Transverse colon (tissue), 4 donors: ENCODE data around the gene SORCS3. TPM values are rescaled to one million over a fixed set of nuclear protein-coding genes. Genes with fewer than 3 reads are reported as not detected.

ENCODE experiments used
- DNase-seq: peaks from one replicate; pipeline ENCODE4 v3.0.0-alpha.2; 2019
- H3K27ac ChIP-seq, 4 donors: fragments of 200-600 bp; sonication (generic); 2 replicates each; pipeline ENCODE4 v1.5.1; 2016 to 2018; ENCODE audit warnings: inconsistent platforms in 4 of 4
- H3K27me3 ChIP-seq: fragments of 200-600 bp; sonication (generic); 2 replicates; pipeline ENCODE4 v1.5.1; 2017; ENCODE audit warnings: inconsistent platforms
- H3K36me3 ChIP-seq, 4 donors: fragments of 200-600 bp; sonication (generic); 2 replicates each; pipeline ENCODE4 v1.5.1; 2017 to 2019; ENCODE audit warnings: inconsistent platforms in 4 of 4
- H3K4me1 ChIP-seq, 4 donors: fragments of 200-600 bp; sonication (generic); 2 replicates each; pipeline ENCODE4 v1.5.1; 2017 to 2020; ENCODE audit warnings: inconsistent platforms in 4 of 4
- H3K4me3 ChIP-seq, 4 donors: fragments of 200-600 bp; sonication (generic); 1 replicate in 1 of 4; 2 replicates in 3 of 4; pipeline versions ENCODE4 v1.5.1 to v1.6.1; 2017 to 2019; ENCODE audit warnings: inconsistent platforms in 4 of 4
- H3K9me3 ChIP-seq, 2 donors: fragments of 200-600 bp; sonication (generic); 2 replicates each; pipeline ENCODE4 v1.5.1; 2017 to 2019; ENCODE audit warnings: inconsistent platforms in 2 of 2
- EP300 ChIP-seq: sonication (generic); formaldehyde crosslinking; IDR thresholded peaks from one replicate; pipeline ENCODE4 v1.6.1; 2017; ENCODE audit warnings: antibody characterized with exemption, low read depth
- POLR2A ChIP-seq: fragments of 450-650 bp; IDR thresholded peaks from one replicate; pipeline ENCODE4 v1.6.1; 2016; ENCODE audit warnings: antibody characterized with exemption, mild to moderate bottlenecking, moderate library complexity
- POLR2AphosphoS5 ChIP-seq, 3 donors: sonication (generic); formaldehyde crosslinking; IDR thresholded peaks; one replicate each; pipeline ENCODE4 v1.6.1; 2016; ENCODE audit warnings: antibody characterized with exemption in 3 of 3
- WGBS, 2 donors: methylation state at CpG; one replicate each; pipeline ENCODE4 v1.1.5; 2018; ENCODE audit warnings: low coverage in 1 of 2; 5-methylcytosine and 5-hydroxymethylcytosine counted together
- in situ Hi-C, 4 donors: fragments of 200-750 bp; cut with MboI; loops; one replicate each; pipeline versions ENCODE4 v1.15.0 to v1.15.1; 2017; ENCODE audit warnings: low sequenced_read_pairs in 3 of 4, low pct_ligation_motif_present in 1 of 4, low pct_unique_long_range_greater_than_20kb in 1 of 4
- intact Hi-C: fragments of 100-400 bp; cut with DNase I; formaldehyde crosslinking; loops from one replicate; pipeline ENCODE4 v1.15.1; 2023; ENCODE audit warnings: low total_unique reads
- total RNA-seq, 4 donors: library from RNA; depleted of rRNA; stranded (reverse); fragments of >200 nt; gene quantifications; one replicate each; pipeline ENCODE4 v1.1.0, GENCODE V29; 2016
- TF ChIP-seq, protein P1 (sequence below), 5 experiments: fragments of 200-600 bp in 3 of 5; fragments of 450-650 bp in 2 of 5; sonication (generic) in 3 of 5; IDR thresholded peaks; 1 replicate in 2 of 5; 2 replicates in 3 of 5; pipeline ENCODE4 v1.5.1; 2016 to 2017; ENCODE audit warnings: antibody characterized with exemption in 5 of 5, inconsistent platforms in 3 of 5, mild to moderate bottlenecking in 2 of 5, moderate library complexity in 1 of 5

SORCS3 gene
- total RNA-seq, 4 donors from 2014 or later = 0.14 to 0.32 TPM; not detected in 2

DNA sequence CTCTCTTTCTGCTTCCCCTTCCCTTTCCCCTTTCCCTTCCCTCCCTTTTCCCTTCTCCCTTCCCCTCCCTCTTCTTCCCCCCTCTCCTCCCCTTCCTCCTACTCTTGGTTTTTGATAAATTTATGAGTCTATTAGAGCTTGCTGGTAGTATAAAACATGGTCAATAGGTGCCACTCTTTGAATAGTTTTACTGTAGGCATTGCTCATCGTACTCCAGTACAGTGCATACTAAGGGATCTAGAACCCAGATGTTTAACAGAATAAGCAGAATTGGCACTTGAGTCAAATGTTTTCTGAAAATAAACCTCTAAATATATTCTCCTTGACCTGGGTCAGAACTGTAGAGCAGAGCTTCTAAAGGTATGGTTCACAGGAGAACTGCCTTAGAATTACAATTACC is 126.7 kb downstream of the SORCS3 start:
- no peak overlapping the region for H3K27ac ChIP-seq

DNA sequence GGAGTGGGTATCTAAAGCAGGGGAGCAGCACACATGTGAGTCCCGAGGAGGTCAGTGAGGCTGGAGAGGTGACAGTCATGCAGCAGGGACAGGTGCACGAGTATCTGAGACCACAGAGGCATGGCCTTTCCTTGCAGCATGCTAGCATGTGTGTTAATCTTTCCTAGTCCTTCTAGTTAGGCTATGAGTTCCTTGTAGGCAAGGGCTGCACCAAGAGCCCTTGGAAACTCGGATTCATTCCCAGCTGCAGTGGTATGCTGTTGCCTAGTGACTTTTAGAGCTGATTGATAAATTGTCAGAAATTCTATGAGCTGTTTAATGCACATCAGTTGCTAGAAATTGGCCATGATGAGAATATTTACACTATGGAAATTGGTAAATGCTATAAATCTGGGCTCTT is 132.0 kb downstream of the SORCS3 start:
- Histone ChIP-seq H3K4me3 (no peak overlapping the region), H3K27me3 (no peaks in the 10 kb centered on the region), H3K27ac (no peak overlapping the region), H3K36me3 (no peaks in the 10 kb centered on the region), H3K4me1 (no peaks in the 10 kb centered on the region), H3K9me3 (no peaks in the 10 kb centered on the region)
- DNase-seq = no peak
- in situ Hi-C loops = no loop called here
- WGBS, 2 donors = 24 to 71% methylated on average over 3 of the region's 3 CpGs
- intact Hi-C loops = no loop called here
- TF ChIP-seq POLR2AphosphoS5 (IDR thresholded peaks at IDR 0.05) = no peak
- no peak for TF ChIP-seq POLR2A
- no peak for TF ChIP-seq EP300
- TF ChIP-seq, protein P1, sequence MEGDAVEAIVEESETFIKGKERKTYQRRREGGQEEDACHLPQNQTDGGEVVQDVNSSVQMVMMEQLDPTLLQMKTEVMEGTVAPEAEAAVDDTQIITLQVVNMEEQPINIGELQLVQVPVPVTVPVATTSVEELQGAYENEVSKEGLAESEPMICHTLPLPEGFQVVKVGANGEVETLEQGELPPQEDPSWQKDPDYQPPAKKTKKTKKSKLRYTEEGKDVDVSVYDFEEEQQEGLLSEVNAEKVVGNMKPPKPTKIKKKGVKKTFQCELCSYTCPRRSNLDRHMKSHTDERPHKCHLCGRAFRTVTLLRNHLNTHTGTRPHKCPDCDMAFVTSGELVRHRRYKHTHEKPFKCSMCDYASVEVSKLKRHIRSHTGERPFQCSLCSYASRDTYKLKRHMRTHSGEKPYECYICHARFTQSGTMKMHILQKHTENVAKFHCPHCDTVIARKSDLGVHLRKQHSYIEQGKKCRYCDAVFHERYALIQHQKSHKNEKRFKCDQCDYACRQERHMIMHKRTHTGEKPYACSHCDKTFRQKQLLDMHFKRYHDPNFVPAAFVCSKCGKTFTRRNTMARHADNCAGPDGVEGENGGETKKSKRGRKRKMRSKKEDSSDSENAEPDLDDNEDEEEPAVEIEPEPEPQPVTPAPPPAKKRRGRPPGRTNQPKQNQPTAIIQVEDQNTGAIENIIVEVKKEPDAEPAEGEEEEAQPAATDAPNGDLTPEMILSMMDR (IDR thresholded peaks at IDR 0.05) = no peak

More for the DNA sequence above, 126.7 kb downstream of the SORCS3 start:
- WGBS, 2 donors = 42 to 57% methylated on average over 1 of the region's 1 CpG
- TF ChIP-seq POLR2A (no peak), EP300 (no peak)
- Histone ChIP-seq H3K27me3 (no peaks in the 10 kb centered on the region), H3K36me3 (no peaks in the 10 kb centered on the region), H3K9me3 (no peaks in the 10 kb centered on the region), H3K4me3 (no peak overlapping the region), H3K4me1 (no peaks in the 10 kb centered on the region)
- in situ Hi-C loops = no loop called here
- intact Hi-C loops = no loop called here
- DNase-seq = no peak

DNA sequence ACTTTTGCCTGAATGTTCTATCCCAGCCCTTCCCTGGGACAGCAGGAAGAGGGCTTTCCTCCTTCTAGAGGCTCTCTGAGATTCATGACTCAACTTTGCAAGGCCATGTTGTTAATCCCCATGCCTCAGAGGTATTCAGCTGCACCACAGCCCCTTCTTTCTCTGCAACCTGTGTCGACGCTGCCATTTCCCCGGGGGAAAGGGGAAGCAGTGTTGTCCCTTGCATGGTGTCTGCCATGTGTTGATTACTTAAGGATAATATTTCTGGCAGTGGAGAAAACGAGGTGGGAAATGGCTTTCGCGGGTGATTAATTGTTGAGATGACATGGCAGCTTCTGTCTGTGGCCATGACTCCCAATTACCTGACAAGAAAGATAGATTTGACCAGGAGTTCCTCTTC is 133.1 kb downstream of the SORCS3 start:
- no peak for DNase-seq
- TF ChIP-seq, protein P1 (IDR thresholded peaks at IDR 0.05) = no peak
- no peak for TF ChIP-seq EP300
- TF ChIP-seq POLR2A = no peak
- intact Hi-C loops = no loop called here
- no peaks in the 10 kb centered on the region for H3K36me3 ChIP-seq
- in situ Hi-C loops = no loop called here
- H3K9me3 ChIP-seq = no peaks in the 10 kb centered on the region
- H3K4me3 ChIP-seq = no peak overlapping the region
- H3K27me3 ChIP-seq = no peaks in the 10 kb centered on the region
- H3K4me1 ChIP-seq = no peaks in the 10 kb centered on the region
- H3K27ac ChIP-seq = no peak overlapping the region
- 63% methylated on average over 4 to 6 of the region's 6 CpGs for WGBS, 2 donors

DNA sequence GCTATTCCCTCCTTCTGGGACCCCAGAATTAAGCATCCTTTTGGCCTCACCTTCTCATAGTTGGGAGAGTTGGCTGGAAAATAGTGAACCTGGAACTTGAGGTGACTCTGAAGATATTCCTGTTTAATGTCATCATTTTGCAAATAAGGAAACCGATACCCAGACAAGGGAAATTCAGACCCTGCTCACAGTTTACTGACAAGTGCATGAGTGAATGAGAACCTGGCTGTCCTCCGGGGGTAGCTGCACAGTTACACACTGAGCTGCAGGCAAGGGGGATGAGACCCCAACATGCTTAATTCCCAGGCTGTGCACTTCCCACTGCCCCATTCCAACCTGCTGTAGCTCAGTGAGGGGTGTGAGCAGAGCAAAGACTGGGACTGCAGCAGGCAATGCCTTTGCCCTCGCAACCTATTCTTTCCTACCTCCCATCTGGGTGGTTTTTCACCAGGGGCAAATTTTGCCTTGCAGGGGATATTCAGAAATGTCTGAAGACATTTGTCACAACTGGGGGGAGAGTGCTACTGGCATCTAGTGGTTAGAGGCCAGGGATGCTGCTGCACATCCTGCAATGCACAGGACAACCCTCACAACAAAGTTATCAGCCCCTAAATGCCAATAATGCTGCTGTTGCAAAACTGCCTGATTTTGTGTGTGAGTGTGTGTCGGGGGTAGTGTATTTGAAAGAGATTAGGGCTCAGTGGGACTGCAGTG is 136.2 kb downstream of the SORCS3 start:
- DNase-seq = no peak
- intact Hi-C loops (no loop called here), in situ Hi-C loops (no loop called here)
- Histone ChIP-seq H3K9me3 (no peaks in the 10 kb centered on the region), H3K36me3 (no peaks in the 10 kb centered on the region), H3K4me3 (no peak overlapping the region), H3K4me1 (no peaks in the 10 kb centered on the region), H3K27me3 (no peaks in the 10 kb centered on the region), H3K27ac (no peak overlapping the region)
- TF ChIP-seq POLR2AphosphoS5 (IDR thresholded peaks at IDR 0.05) = no peak
- no peak for TF ChIP-seq EP300
- TF ChIP-seq POLR2A = no peak
- TF ChIP-seq, protein P1 (IDR thresholded peaks at IDR 0.05) = no peak
- 60 to 88% methylated on average over 3 to 4 of the region's 4 CpGs for WGBS, 2 donors

DNA sequence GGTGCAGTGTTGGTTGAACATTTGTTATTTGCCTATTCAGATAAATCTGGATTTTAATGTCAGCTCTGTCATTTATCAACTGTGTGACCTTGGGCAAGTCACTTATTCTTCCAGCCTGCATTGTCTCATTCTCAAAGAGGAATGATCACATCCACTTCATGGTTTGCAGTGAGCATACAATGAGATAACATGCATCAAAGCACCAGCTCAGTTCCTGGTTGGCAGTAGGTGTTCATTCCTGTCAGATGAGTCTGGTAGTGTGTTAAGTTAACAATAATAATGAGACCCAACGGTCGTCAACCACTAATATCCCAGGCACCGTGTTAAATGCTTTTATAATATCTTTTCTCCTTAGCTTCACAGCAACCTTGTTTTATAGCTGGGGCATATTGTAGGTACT is 137.3 kb downstream of the SORCS3 start:
- Histone ChIP-seq H3K4me3 (no peak overlapping the region), H3K36me3 (no peaks in the 10 kb centered on the region), H3K27ac (no peak overlapping the region), H3K27me3 (no peaks in the 10 kb centered on the region), H3K9me3 (no peaks in the 10 kb centered on the region), H3K4me1 (no peaks in the 10 kb centered on the region)
- TF ChIP-seq POLR2AphosphoS5 (IDR thresholded peaks at IDR 0.05) = no peak
- TF ChIP-seq, protein P1 (IDR thresholded peaks at IDR 0.05) = no peak
- TF ChIP-seq POLR2A = no peak
- TF ChIP-seq EP300 = no peak
- intact Hi-C loops = no loop called here
- DNase-seq = no peak
- 74% methylated on average over 3 of the region's 3 CpGs; no CpG with 5 or more reads in 1 of the 2 donors for WGBS, 2 donors
- in situ Hi-C loops = no loop called here
